Right lobe of liver (tissue), 4 donors: ENCODE results near the gene ZFP36.

Source experiments
- POLR2A ChIP-seq: fragments of 450-650 bp; IDR thresholded peaks from one replicate; pipeline ENCODE4 v1.6.1; 2017; ENCODE audit warnings: antibody characterized with exemption, mild to moderate bottlenecking
- TF ChIP-seq, protein P1 (sequence below), 4 donors: fragments of 200-600 bp in 3 of 4; fragments of 450-650 bp in 1 of 4; IDR thresholded peaks; one replicate each; pipeline versions ENCODE4 v1.5.1 to v1.8.0; 2016 to 2022; ENCODE audit warnings: antibody characterized with exemption in 4 of 4, mild to moderate bottlenecking in 2 of 4
- donor health status: DM: no; HTN: no; CAD: no.
- donor health status: DM: no; HTN: no; CAD: no.
- donor health status: DM: no; HTN: yes; CAD: no.

DNA sequence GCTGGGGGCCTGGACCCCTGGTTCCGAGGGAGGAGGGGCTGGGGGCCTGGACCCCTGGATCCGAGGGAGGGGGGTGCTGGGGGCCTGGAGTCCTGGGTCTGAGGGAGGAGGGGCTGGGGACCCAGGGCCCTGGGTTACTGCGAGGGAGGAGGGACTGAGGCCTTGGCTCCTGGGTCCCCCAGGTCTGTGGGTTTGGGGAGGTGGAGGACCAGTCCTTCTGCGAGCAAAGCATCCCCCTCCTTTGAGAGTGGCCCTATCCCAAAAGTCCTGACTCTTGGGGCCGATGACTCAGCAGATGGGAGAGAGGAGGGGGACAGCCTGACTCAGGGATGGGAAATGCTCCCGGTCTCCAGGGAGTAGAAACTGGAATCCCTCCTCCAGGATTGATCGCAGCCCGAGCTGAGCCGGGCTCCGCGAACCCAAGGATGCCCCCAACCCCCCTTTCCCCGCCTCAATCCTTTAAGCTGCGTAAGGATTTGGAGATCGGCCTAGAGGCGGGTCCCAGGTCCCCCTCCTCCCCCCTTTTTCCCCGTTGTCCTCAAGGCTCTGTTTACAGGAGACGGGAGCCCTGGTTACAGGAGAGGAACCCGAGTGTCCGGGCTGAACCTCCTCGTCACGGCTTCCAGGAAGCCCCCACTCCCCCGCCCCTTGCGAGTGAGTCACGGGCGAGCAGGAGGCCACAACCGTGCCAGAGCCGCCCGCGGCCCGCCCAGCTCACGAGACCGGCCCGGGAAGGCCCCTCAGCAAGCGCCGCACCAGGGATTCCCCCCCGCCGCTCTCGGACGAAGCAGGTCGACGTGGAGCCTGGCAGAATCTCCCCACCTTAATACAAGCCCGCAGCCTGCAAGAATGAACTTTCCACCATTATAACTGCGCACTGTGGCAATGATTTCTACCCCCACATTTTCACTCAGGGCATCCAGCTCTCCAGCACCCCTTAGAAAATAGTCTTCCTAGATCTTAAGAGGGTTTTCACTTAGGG lies 3.0 kb upstream of the ZFP36 start:
- TF ChIP-seq, protein P1, sequence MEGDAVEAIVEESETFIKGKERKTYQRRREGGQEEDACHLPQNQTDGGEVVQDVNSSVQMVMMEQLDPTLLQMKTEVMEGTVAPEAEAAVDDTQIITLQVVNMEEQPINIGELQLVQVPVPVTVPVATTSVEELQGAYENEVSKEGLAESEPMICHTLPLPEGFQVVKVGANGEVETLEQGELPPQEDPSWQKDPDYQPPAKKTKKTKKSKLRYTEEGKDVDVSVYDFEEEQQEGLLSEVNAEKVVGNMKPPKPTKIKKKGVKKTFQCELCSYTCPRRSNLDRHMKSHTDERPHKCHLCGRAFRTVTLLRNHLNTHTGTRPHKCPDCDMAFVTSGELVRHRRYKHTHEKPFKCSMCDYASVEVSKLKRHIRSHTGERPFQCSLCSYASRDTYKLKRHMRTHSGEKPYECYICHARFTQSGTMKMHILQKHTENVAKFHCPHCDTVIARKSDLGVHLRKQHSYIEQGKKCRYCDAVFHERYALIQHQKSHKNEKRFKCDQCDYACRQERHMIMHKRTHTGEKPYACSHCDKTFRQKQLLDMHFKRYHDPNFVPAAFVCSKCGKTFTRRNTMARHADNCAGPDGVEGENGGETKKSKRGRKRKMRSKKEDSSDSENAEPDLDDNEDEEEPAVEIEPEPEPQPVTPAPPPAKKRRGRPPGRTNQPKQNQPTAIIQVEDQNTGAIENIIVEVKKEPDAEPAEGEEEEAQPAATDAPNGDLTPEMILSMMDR (IDR thresholded peaks at IDR 0.05): no peak
- peak; percentile 53 for TF ChIP-seq POLR2A
